ENCODE data around the gene HLA-DRB1. TPM values are rescaled to one million over a fixed set of nuclear protein-coding genes. Genes with fewer than 3 reads are reported as not detected.
"Not testable (repeated sequence)": the region's sequence is repeated elsewhere in the genome, so short reads cannot be mapped to it uniquely, and the experiment has no call there.

HLA-DRB1 gene
- total and polyA plus RNA-seq, 8 donors: 11.2 to 665 (median 23.1) TPM

GRCh38 chr6:32588156-32588555 is 1.5 kb downstream of the HLA-DRB1 start:
- intact Hi-C loops (cut with DNase I): loop anchor here in 1 of 2 donors (10.0 kb wide), 1 partner anchor 63 kb away; no protein-coding TSS in a partner anchor
- H3K4me1 ChIP-seq: peaks cover 0 to 24% of the 10 kb centered on the region in 2 donors
- no peak for TF ChIP-seq CTCF (IDR thresholded peaks at IDR 0.05)
- peaks cover 0 to 9% of the 10 kb centered on the region in 2 donors for H3K27me3 ChIP-seq
- DNase-seq (no peak), ATAC-seq (no peak)
- H3K9me3 ChIP-seq: no peaks in the 10 kb centered on the region
- H3K36me3 ChIP-seq: no peaks in the 10 kb centered on the region
- H3K27ac ChIP-seq: peak overlapping the region; percentile 26 to 84
- peak overlapping the region in 1 of 2 donors; percentile 50 for H3K4me3 ChIP-seq

GRCh38 chr6:32583527-32583898 is 6.1 kb downstream of the HLA-DRB1 start:
- intact Hi-C loops (cut with DNase I): loop anchor here in 1 of 2 donors (10.0 kb wide), 1 partner anchor 59 kb away; no protein-coding TSS in a partner anchor
- Histone ChIP-seq H3K27ac (no peak overlapping the region), H3K9me3 (no peaks in the 10 kb centered on the region), H3K4me1 (peaks cover 0 to 20% of the 10 kb centered on the region in 2 donors), H3K36me3 (peaks cover 0 to 24% of the 10 kb centered on the region in 2 donors), H3K4me3 (peak overlapping the region in 1 of 2 donors; percentile 38), H3K27me3 (peaks cover 0 to 9% of the 10 kb centered on the region in 2 donors)
- TF ChIP-seq CTCF (IDR thresholded peaks at IDR 0.05): no peak
- no peak for DNase-seq
- ATAC-seq: no peak

- Histone ChIP-seq H3K36me3 (peaks cover 0 to 38% of the 10 kb centered on the region in 2 donors), H3K27me3 (peaks cover 0 to 9% of the 10 kb centered on the region in 2 donors), H3K27ac (no peak overlapping the region), H3K9me3 (no peaks in the 10 kb centered on the region), H3K4me3 (no peak overlapping the region), H3K4me1 (peaks cover 0 to 20% of the 10 kb centered on the region in 2 donors)
- DNase-seq: no peak
- intact Hi-C loops (cut with DNase I): loop anchor here in 1 of 2 donors (10.0 kb wide), 1 partner anchor 57 kb away; no protein-coding TSS in a partner anchor
- no peak for TF ChIP-seq CTCF (IDR thresholded peaks at IDR 0.05)
- no peak for ATAC-seq
These were observed 8.1 kb downstream of the HLA-DRB1 start for GRCh38 chr6:32581315-32582095.

GRCh38 chr6:32580593-32580992 is 9.1 kb downstream of the HLA-DRB1 start:
- Histone ChIP-seq H3K4me3 (no peak overlapping the region), H3K4me1 (peaks cover 0 to 17% of the 10 kb centered on the region in 2 donors), H3K9me3 (no peaks in the 10 kb centered on the region), H3K27ac (no peak overlapping the region), H3K36me3 (peaks cover 0 to 38% of the 10 kb centered on the region in 2 donors), H3K27me3 (peaks cover 0 to 9% of the 10 kb centered on the region in 2 donors)
- intact Hi-C loops (cut with DNase I): loop anchor here in 1 of 2 donors (10.0 kb wide), 1 partner anchor 56 kb away; no protein-coding TSS in a partner anchor
- no peak for TF ChIP-seq CTCF (IDR thresholded peaks at IDR 0.05)
- ATAC-seq: no peak
- DNase-seq: no peak

GRCh38 chr6:32578962-32579361 is 10.7 kb downstream of the HLA-DRB1 start:
- H3K4me1 ChIP-seq: peaks cover 0 to 4% of the 10 kb centered on the region in 2 donors
- H3K36me3 ChIP-seq: peaks cover 0 to 38% of the 10 kb centered on the region in 2 donors
- H3K27me3 ChIP-seq: no peaks in the 10 kb centered on the region
- no peaks in the 10 kb centered on the region for H3K9me3 ChIP-seq
- peak overlapping the region in 1 of 2 donors; percentile 18 for H3K27ac ChIP-seq
- ATAC-seq (no peak), DNase-seq (no peak)
- no peak for TF ChIP-seq CTCF (IDR thresholded peaks at IDR 0.05)
- intact Hi-C loops (cut with DNase I): no loop called here
- H3K4me3 ChIP-seq: no peak overlapping the region

- H3K9me3 ChIP-seq; DNase-seq; H3K27ac ChIP-seq; H3K4me1 ChIP-seq; intact Hi-C loops (cut with DNase I); H3K4me3 ChIP-seq; H3K27me3 ChIP-seq; ATAC-seq: not testable (repeated sequence)
- peaks cover 0 to 38% of the 10 kb centered on the region in 2 donors for H3K36me3 ChIP-seq
These were observed 12.2 kb downstream of the HLA-DRB1 start for GRCh38 chr6:32577493-32577892.

Measured in left lung (tissue), 10 donors.